ENCODE data around the gene HOXA6. TPM values are rescaled to one million over a fixed set of nuclear protein-coding genes. Genes with fewer than 3 reads are reported as not detected.

HOXA6 gene
- total and polyA plus RNA-seq, 4 donors, result 0.23 TPM; not detected in 3

DNA sequence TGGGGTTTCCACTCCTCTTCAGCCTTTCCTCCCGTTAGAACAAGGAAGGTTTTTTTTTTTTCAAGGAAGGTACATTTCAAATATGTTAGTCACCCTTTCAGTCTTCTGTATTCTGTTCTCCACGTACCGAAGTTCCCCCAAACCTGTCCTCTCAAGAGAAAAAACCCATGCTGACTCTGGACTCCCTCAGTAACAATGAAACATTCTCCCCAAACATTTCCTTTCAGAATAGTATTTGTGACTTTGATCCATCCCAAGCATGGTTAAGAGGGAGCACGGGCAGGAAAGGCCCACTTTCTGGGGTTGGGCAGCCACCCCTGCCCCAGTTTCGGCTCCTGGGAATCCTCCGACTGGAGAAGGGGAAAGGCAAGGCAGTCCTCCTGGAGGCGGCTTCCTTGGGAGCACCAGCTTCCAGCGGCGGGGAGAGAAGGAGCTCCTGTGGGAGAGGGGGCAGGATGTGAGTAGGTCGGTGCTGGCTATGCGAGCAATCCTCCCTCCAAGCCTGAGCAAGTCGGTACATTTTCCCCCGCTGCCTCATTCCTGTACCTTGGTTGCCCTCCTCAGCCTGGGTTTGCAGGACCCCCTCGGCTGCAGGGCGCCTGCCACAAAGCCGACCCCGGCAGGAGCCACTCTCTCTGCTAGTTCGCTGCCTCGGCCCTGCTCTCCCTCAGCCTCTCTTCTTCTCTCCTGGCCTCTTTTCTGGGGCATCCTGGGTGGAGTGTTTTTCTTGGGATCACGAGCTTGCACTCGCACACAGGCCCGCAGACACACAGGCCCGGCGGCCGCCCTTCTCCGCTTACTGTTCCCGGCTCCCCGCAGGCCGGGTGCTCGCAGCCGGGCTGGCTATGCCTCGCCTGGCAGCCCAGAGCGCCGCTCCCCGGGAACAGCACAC is 49.6 kb downstream of the HOXA6 start:
- 11% methylated on average over 35 of the region's 35 CpGs for WGBS
- peak overlapping the region in 2 of 3 donors; percentile 11 to 25 for H3K4me3 ChIP-seq (ENCODE audit: low read depth in 1 of 3, low read length in 3 of 3)
- DNase-seq (ENCODE audit: low spot score), result no peak
- H3K9me3 ChIP-seq (ENCODE audit: control insufficient read depth in 4 of 4, low read length in 3 of 4), result no peaks in the 10 kb centered on the region
- no peaks in the 10 kb centered on the region for H3K36me3 ChIP-seq (ENCODE audit: control insufficient read depth in 4 of 4, insufficient read depth in 3 of 4, low read depth in 1 of 4, low read length in 3 of 4)
- peaks cover 5 to 20% (median 17%) of the 10 kb centered on the region in 4 donors for H3K27me3 ChIP-seq (ENCODE audit: control insufficient read depth in 4 of 4, insufficient read depth in 4 of 4, low read length in 3 of 4)
- peak overlapping the region; percentile 45 to 87 for H3K27ac ChIP-seq (ENCODE audit: low read depth in 1 of 2, low read length in 2 of 2)
- no peak for TF ChIP-seq TAF1 (conservative IDR thresholded peaks at IDR 0.05)
- peak overlapping the region; percentile 5 to 28 for H3K9ac ChIP-seq (ENCODE audit: low read depth in 1 of 2, low read length in 2 of 2)
- peaks cover 0 to 7% (median under 1%) of the 10 kb centered on the region in 4 donors for H3K4me1 ChIP-seq (ENCODE audit: control insufficient read depth in 4 of 4, insufficient read depth in 4 of 4, low read length in 3 of 4)

DNA sequence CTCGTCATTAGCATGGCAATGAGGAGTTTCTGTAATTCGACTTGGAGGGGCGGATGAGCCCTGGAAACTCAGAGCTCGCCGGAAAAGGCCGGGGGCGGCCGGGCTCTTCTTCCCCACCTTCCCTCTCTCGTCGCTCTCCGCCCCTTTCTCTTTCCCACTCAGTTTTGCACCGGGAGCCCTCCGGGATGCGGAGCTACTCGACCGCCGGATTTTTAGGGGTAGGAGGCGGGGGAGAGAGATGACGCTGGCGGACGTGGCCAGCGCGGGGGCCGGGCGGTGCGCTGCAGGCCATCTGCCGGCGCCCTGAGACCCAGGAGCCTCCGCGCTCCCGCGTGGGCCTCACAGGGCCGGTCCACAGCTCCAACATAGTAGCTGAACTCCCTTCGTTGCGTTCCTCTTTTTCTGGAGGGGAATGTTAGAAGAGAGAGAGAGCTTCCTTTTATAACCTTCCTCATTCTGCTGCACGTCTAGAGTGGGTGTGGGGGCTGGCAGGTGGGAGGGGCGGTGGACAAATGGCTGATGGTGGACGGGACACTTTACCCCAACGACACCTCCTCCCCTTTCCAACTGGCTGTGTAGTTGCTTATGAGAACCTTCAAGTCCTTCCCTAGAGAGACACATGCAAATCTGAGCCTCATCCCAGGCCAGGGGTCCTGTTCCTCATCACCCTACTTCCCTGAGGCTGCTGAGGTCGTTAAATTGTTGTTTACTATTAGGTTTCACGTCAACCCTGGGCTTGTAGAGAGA is 50.6 kb downstream of the HOXA6 start:
- TF ChIP-seq FOXA2 (IDR thresholded peaks at IDR 0.05), result no peak
- TF ChIP-seq, protein P1, sequence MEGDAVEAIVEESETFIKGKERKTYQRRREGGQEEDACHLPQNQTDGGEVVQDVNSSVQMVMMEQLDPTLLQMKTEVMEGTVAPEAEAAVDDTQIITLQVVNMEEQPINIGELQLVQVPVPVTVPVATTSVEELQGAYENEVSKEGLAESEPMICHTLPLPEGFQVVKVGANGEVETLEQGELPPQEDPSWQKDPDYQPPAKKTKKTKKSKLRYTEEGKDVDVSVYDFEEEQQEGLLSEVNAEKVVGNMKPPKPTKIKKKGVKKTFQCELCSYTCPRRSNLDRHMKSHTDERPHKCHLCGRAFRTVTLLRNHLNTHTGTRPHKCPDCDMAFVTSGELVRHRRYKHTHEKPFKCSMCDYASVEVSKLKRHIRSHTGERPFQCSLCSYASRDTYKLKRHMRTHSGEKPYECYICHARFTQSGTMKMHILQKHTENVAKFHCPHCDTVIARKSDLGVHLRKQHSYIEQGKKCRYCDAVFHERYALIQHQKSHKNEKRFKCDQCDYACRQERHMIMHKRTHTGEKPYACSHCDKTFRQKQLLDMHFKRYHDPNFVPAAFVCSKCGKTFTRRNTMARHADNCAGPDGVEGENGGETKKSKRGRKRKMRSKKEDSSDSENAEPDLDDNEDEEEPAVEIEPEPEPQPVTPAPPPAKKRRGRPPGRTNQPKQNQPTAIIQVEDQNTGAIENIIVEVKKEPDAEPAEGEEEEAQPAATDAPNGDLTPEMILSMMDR (IDR thresholded peaks at IDR 0.05; ENCODE audit: low read depth, low read length, missing input control), result no peak
- TF ChIP-seq HNF4G (IDR thresholded peaks at IDR 0.05), result no peak
- no peak for TF ChIP-seq YY1 (IDR thresholded peaks at IDR 0.05)
- TF ChIP-seq SP1 (IDR thresholded peaks at IDR 0.05), result no peak
- no peak for TF ChIP-seq HNF4A (conservative IDR thresholded peaks at IDR 0.05)
- TF ChIP-seq GABPA (IDR thresholded peaks at IDR 0.05 in 1 of 2, conservative IDR thresholded peaks at IDR 0.05 in 1 of 2), result no peak
- TF ChIP-seq, protein P2, sequence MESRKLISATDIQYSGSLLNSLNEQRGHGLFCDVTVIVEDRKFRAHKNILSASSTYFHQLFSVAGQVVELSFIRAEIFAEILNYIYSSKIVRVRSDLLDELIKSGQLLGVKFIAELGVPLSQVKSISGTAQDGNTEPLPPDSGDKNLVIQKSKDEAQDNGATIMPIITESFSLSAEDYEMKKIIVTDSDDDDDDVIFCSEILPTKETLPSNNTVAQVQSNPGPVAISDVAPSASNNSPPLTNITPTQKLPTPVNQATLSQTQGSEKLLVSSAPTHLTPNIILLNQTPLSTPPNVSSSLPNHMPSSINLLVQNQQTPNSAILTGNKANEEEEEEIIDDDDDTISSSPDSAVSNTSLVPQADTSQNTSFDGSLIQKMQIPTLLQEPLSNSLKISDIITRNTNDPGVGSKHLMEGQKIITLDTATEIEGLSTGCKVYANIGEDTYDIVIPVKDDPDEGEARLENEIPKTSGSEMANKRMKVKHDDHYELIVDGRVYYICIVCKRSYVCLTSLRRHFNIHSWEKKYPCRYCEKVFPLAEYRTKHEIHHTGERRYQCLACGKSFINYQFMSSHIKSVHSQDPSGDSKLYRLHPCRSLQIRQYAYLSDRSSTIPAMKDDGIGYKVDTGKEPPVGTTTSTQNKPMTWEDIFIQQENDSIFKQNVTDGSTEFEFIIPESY (IDR thresholded peaks at IDR 0.05), result no peak
- TF ChIP-seq FOXA1 (IDR thresholded peaks at IDR 0.05), result no peak
- TF ChIP-seq, protein P3, sequence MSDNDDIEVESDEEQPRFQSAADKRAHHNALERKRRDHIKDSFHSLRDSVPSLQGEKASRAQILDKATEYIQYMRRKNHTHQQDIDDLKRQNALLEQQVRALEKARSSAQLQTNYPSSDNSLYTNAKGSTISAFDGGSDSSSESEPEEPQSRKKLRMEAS (IDR thresholded peaks at IDR 0.05), result no peak
- no peak for TF ChIP-seq RXRA (IDR thresholded peaks at IDR 0.05)
- TF ChIP-seq TAF1 (conservative IDR thresholded peaks at IDR 0.05), result no peak
- TF ChIP-seq, protein P4, sequence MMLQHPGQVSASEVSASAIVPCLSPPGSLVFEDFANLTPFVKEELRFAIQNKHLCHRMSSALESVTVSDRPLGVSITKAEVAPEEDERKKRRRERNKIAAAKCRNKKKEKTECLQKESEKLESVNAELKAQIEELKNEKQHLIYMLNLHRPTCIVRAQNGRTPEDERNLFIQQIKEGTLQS (IDR thresholded peaks at IDR 0.05), result no peak
- no peak for TF ChIP-seq JUND (IDR thresholded peaks at IDR 0.05)
- no peak for TF ChIP-seq RAD21 (IDR thresholded peaks at IDR 0.05)
- TF ChIP-seq EGR1 (IDR thresholded peaks at IDR 0.05; ENCODE audit: low read depth in 2 of 2), result no peak
- TF ChIP-seq, protein P5, sequence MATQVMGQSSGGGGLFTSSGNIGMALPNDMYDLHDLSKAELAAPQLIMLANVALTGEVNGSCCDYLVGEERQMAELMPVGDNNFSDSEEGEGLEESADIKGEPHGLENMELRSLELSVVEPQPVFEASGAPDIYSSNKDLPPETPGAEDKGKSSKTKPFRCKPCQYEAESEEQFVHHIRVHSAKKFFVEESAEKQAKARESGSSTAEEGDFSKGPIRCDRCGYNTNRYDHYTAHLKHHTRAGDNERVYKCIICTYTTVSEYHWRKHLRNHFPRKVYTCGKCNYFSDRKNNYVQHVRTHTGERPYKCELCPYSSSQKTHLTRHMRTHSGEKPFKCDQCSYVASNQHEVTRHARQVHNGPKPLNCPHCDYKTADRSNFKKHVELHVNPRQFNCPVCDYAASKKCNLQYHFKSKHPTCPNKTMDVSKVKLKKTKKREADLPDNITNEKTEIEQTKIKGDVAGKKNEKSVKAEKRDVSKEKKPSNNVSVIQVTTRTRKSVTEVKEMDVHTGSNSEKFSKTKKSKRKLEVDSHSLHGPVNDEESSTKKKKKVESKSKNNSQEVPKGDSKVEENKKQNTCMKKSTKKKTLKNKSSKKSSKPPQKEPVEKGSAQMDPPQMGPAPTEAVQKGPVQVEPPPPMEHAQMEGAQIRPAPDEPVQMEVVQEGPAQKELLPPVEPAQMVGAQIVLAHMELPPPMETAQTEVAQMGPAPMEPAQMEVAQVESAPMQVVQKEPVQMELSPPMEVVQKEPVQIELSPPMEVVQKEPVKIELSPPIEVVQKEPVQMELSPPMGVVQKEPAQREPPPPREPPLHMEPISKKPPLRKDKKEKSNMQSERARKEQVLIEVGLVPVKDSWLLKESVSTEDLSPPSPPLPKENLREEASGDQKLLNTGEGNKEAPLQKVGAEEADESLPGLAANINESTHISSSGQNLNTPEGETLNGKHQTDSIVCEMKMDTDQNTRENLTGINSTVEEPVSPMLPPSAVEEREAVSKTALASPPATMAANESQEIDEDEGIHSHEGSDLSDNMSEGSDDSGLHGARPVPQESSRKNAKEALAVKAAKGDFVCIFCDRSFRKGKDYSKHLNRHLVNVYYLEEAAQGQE (IDR thresholded peaks at IDR 0.05), result no peak
- Histone ChIP-seq H3K9ac (ENCODE audit: low read depth in 1 of 2, low read length in 2 of 2) (peak overlapping the region in 1 of 2 donors; percentile 22), H3K27ac (ENCODE audit: low read depth in 1 of 2, low read length in 2 of 2) (peak overlapping the region; percentile 84 to 87), H3K27me3 (ENCODE audit: control insufficient read depth in 4 of 4, insufficient read depth in 4 of 4, low read length in 3 of 4) (peaks cover 4 to 28% (median 17%) of the 10 kb centered on the region in 4 donors), H3K4me3 (ENCODE audit: low read depth in 1 of 3, low read length in 3 of 3) (peak overlapping the region in 2 of 3 donors; percentile 6 to 61), H3K36me3 (ENCODE audit: control insufficient read depth in 4 of 4, insufficient read depth in 3 of 4, low read depth in 1 of 4, low read length in 3 of 4) (no peaks in the 10 kb centered on the region), H3K9me3 (ENCODE audit: control insufficient read depth in 4 of 4, low read length in 3 of 4) (no peaks in the 10 kb centered on the region), H3K4me1 (ENCODE audit: control insufficient read depth in 4 of 4, insufficient read depth in 4 of 4, low read length in 3 of 4) (peaks cover 0 to 6% (median under 1%) of the 10 kb centered on the region in 4 donors)
- DNase-seq (ENCODE audit: low spot score), result no peak
- 4% methylated on average over 41 of the region's 41 CpGs for WGBS
